Esophagus muscularis mucosa (tissue), 3 donors: ENCODE results near the gene TAGLN.

ENCODE experiments used
- CTCF ChIP-seq, 3 experiments: fragments of 200-600 bp in 2 of 3; fragments of 450-650 bp in 1 of 3; sonication (generic) in 2 of 3; IDR thresholded peaks; one replicate each; pipeline ENCODE4 v1.5.1; 2017 to 2019; ENCODE audit warnings: antibody characterized with exemption in 3 of 3, mild to moderate bottlenecking in 2 of 3, moderate library complexity in 1 of 3
- POLR2A ChIP-seq: fragments of 450-650 bp; IDR thresholded peaks from one replicate; pipeline ENCODE4 v1.6.1; 2017; ENCODE audit warnings: antibody characterized with exemption, moderate library complexity, mild to moderate bottlenecking, low read depth
- POLR2AphosphoS5 ChIP-seq, 2 donors: sonication (generic); formaldehyde crosslinking; IDR thresholded peaks; one replicate each; pipeline ENCODE4 v1.6.1; 2017; ENCODE audit warnings: antibody characterized with exemption in 2 of 2

- TF ChIP-seq CTCF (IDR thresholded peaks at IDR 0.05) (peak in 1 of 3 experiments; percentile 0), POLR2A (no peak), POLR2AphosphoS5 (IDR thresholded peaks at IDR 0.05) (no peak)
These were observed 17.3 kb upstream of the TAGLN start for GRCh38 chr11:117181586-117182550.
